GM23248 (cell line): ENCODE data around the gene PON1.

ENCODE experiments used
- EZH2 ChIP-seq: fragments of 200-600 bp; sonication (generic); IDR thresholded peaks from 2 replicates; pipeline ENCODE4 v1.6.1; 2018; ENCODE audit warnings: antibody characterized with exemption, mild to moderate bottlenecking; ENCODE audit not compliant: insufficient read depth, poor library complexity, severe bottlenecking
- EZH2phosphoT487 ChIP-seq: fragments of 200-600 bp; sonication (generic); IDR thresholded peaks from 2 replicates; pipeline ENCODE4 v1.6.1; 2018; ENCODE audit warnings: antibody characterized with exemption, moderate library complexity, mild to moderate bottlenecking, low read depth; ENCODE audit not compliant: insufficient read depth

- no peak for TF ChIP-seq EZH2
- TF ChIP-seq EZH2phosphoT487: no peak
Observed at GRCh38 chr7:95321720-95322119, 2.6 kb downstream of the PON1 start.
